Caco-2 (cell line): ENCODE measurements around the gene LUZP4. TPM values are rescaled to one million over a fixed set of nuclear protein-coding genes. Genes with fewer than 3 reads are reported as not detected.

Source experiments
- BruUV-seq: library from RNA; stranded (reverse); fragments of 400-500 nt; replicated peaks from 2 replicates; lab custom pipeline; 2021; lab: Mats Ljungman, UMichigan
- CTCF ChIA-PET: fragments of 300-600 bp; sonication (Branson Sonifier 250); formaldehyde crosslinking; loops from one replicate; lab custom pipeline; 2022; ENCODE audit warnings: antibody characterized with exemption; lab: Charles Lee
- POLR2A ChIA-PET: fragments of 300-600 bp; sonication (Branson Sonifier 250); formaldehyde crosslinking; loops from one replicate; lab custom pipeline; 2022; ENCODE audit warnings: antibody characterized with exemption; lab: Charles Lee
- DNase-seq, 2 experiments: peaks; one replicate each; pipeline versions ENCODE4 v3.0.0 to v3.0.0-alpha.2; 2020 to 2022
- H3K27me3 ChIP-seq: replicated peaks from 2 replicates; pipeline ENCODE4 v1.6.0; 2011; ENCODE audit warnings: low read length; ENCODE audit not compliant: control insufficient read depth, insufficient read depth
- H3K36me3 ChIP-seq: 2 replicates; pipeline ENCODE4 v1.5.1; 2011; ENCODE audit warnings: low read length; ENCODE audit not compliant: control insufficient read depth, insufficient read depth
- H3K4me1 ChIP-seq: fragments of 250-450 bp; sonication (Bioruptor Pico); 2 replicates; pipeline ENCODE4 v1.5.1; 2020; ENCODE audit warnings: mild to moderate bottlenecking
- H3K4me3 ChIP-seq: 2 replicates; pipeline ENCODE4 v1.5.1; 2011; ENCODE audit warnings: low read depth, mild to moderate bottlenecking, control low read depth, low read length
- H3K9me3 ChIP-seq: fragments of 250-450 bp; sonication (Bioruptor Pico); 2 replicates; pipeline ENCODE4 v1.5.1; 2020; ENCODE audit warnings: mild to moderate bottlenecking, moderate library complexity
- H3K27ac Mint-ChIP-seq: one replicate; pipeline ENCODE4 v1.8.0; 2022; ENCODE audit warnings: mixed read lengths; ENCODE audit not compliant: unreplicated experiment
- H3K27me3 Mint-ChIP-seq: one replicate; pipeline ENCODE4 v1.8.0; 2022; ENCODE audit warnings: mixed read lengths; ENCODE audit not compliant: insufficient read depth, unreplicated experiment
- H3K36me3 Mint-ChIP-seq: one replicate; pipeline ENCODE4 v1.8.0; 2022; ENCODE audit warnings: mild to moderate bottlenecking, mixed read lengths; ENCODE audit not compliant: insufficient read depth, unreplicated experiment
- H3K4me1 Mint-ChIP-seq: one replicate; pipeline ENCODE4 v1.8.0; 2022; ENCODE audit warnings: low read depth, mixed read lengths; ENCODE audit not compliant: unreplicated experiment
- H3K4me3 Mint-ChIP-seq: one replicate; pipeline ENCODE4 v1.8.0; 2022; ENCODE audit warnings: mild to moderate bottlenecking, moderate library complexity, mixed read lengths; ENCODE audit not compliant: unreplicated experiment
- H3K9me3 Mint-ChIP-seq: one replicate; pipeline ENCODE4 v1.8.0; 2022; ENCODE audit warnings: mixed read lengths; ENCODE audit not compliant: unreplicated experiment
- CTCF ChIP-seq, 2 experiments: fragments of 200-600 bp in 1 of 2; IDR thresholded peaks; 1 replicate in 1 of 2; 2 replicates in 1 of 2; pipeline versions ENCODE4 v1.5.1 to v1.8.0; 2011 to 2022; ENCODE audit warnings: antibody characterized with exemption in 1 of 2, control low read depth in 1 of 2, inconsistent platforms in 1 of 2, low read depth in 1 of 2, low read length in 1 of 2, mild to moderate bottlenecking in 1 of 2, moderate library complexity in 1 of 2; ENCODE audit not compliant: insufficient read depth in 1 of 2, severe bottlenecking in 1 of 2, unreplicated experiment in 1 of 2
- intact Hi-C: fragments of 100-400 bp; cut with micrococcal nuclease; formaldehyde crosslinking; loops from one replicate; pipeline ENCODE4 v1.10.0; 2022; ENCODE audit not compliant: unreplicated experiment
- total RNA-seq: library from RNA; stranded (reverse); gene quantifications from 2 replicates; pipeline ENCODE4 v1.2.3, GENCODE V29; 2022

Gene LUZP4
- total RNA-seq, 1 experiment from 2014 or later = not detected

GRCh38 chrX:115348446-115349225 lies 59.1 kb downstream of the LUZP4 start:
- TF ChIP-seq CTCF (IDR thresholded peaks at IDR 0.05; ENCODE audit: insufficient read depth in 1 of 2, low read depth in 1 of 2, low read length in 1 of 2, severe bottlenecking in 1 of 2, unreplicated experiment in 1 of 2) = no peak
- CTCF ChIA-PET = no interaction called here

GRCh38 chrX:115350711-115351381 lies 61.3 kb downstream of the LUZP4 start:
- Mint-ChIP-seq H3K27ac (no peak overlapping the region), H3K4me3 (no peak overlapping the region), H3K36me3 (peaks cover 10% of the 10 kb centered on the region), H3K4me1 (no peaks in the 10 kb centered on the region), H3K27me3 (no peaks in the 10 kb centered on the region), H3K9me3 (no peaks in the 10 kb centered on the region)
- intact Hi-C loops = no loop called here
- H3K4me1 ChIP-seq = peaks cover 4% of the 10 kb centered on the region; the same call in 1 of the 2 replicates
- H3K4me3 ChIP-seq = no peak overlapping the region
- CTCF ChIA-PET = no interaction called here
- BruUV-seq = no TSS peak
- H3K36me3 ChIP-seq = no peaks in the 10 kb centered on the region
- DNase-seq = no peak
- H3K9me3 ChIP-seq = no peaks in the 10 kb centered on the region
- TF ChIP-seq CTCF (IDR thresholded peaks at IDR 0.05; ENCODE audit: insufficient read depth in 1 of 2, low read depth in 1 of 2, low read length in 1 of 2, severe bottlenecking in 1 of 2, unreplicated experiment in 1 of 2) = no peak
- no peaks in the 10 kb centered on the region for H3K27me3 ChIP-seq
- POLR2A ChIA-PET = no interaction called here

More at GRCh38 chrX:115348446-115349225, 59.1 kb downstream of the LUZP4 start:
- no peak for DNase-seq
- no peaks in the 10 kb centered on the region for H3K9me3 ChIP-seq
- intact Hi-C loops = no loop called here
- H3K4me3 ChIP-seq = no peak overlapping the region
- no peaks in the 10 kb centered on the region for H3K4me1 Mint-ChIP-seq
- no peaks in the 10 kb centered on the region for H3K27me3 ChIP-seq
- peaks cover 10% of the 10 kb centered on the region for H3K36me3 Mint-ChIP-seq
- POLR2A ChIA-PET = no interaction called here
- H3K9me3 Mint-ChIP-seq = no peaks in the 10 kb centered on the region
- no peak overlapping the region for H3K27ac Mint-ChIP-seq
- no TSS peak for BruUV-seq
- H3K4me3 Mint-ChIP-seq = no peak overlapping the region
- H3K27me3 Mint-ChIP-seq = no peaks in the 10 kb centered on the region
- no peaks in the 10 kb centered on the region for H3K36me3 ChIP-seq
- H3K4me1 ChIP-seq = peaks cover 23% of the 10 kb centered on the region

DNA sequence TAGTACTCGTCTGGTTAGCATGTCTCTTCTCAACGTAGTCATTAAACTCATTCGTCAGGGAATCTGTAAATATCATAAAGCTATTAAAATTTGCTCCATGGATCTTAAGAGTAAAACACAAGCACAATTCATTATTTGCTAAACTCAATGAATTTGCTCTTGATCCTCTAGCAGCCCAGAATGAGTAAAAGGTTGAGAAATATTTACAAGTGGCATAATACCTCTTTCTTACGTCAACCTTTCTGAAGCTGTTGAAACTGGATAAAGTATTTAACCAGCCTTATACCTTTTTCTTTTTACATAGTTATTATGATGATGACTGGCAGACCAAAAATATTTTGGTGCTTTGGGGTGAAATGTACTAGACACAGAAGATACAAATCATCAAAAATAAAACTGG lies 66.9 kb downstream of the LUZP4 start:
- H3K4me1 Mint-ChIP-seq = no peaks in the 10 kb centered on the region
- ChIA-PET POLR2A (no interaction called here), CTCF (no interaction called here)
- TF ChIP-seq CTCF (IDR thresholded peaks at IDR 0.05; ENCODE audit: insufficient read depth in 1 of 2, low read depth in 1 of 2, low read length in 1 of 2, severe bottlenecking in 1 of 2, unreplicated experiment in 1 of 2) = no peak
- H3K27me3 Mint-ChIP-seq = no peaks in the 10 kb centered on the region
- H3K4me3 Mint-ChIP-seq = no peak overlapping the region
- no peaks in the 10 kb centered on the region for H3K9me3 Mint-ChIP-seq
- H3K27ac Mint-ChIP-seq = no peak overlapping the region
- H3K9me3 ChIP-seq = no peaks in the 10 kb centered on the region
- H3K4me3 ChIP-seq = no peak overlapping the region
- H3K27me3 ChIP-seq = no peaks in the 10 kb centered on the region
- H3K36me3 ChIP-seq = no peaks in the 10 kb centered on the region
- intact Hi-C loops = no loop called here
- no peaks in the 10 kb centered on the region for H3K4me1 ChIP-seq
- no peaks in the 10 kb centered on the region for H3K36me3 Mint-ChIP-seq
- BruUV-seq = no TSS peak
- DNase-seq = no peak

Other genes starting within 250 kb of the LUZP4 start
- not detected in 2 replicates for gene RBMXL3, start 100.3 kb upstream of the LUZP4 start, total RNA-seq
- gene LRCH2, start 55.6 kb upstream of the LUZP4 start, total RNA-seq = 0.18 and 0.19 TPM in 2 replicates